H9 (cell line): ENCODE results near the gene LRIF1. TPM values are rescaled to one million over a fixed set of nuclear protein-coding genes. Genes with fewer than 3 reads are reported as not detected.

Source experiments
- DNase-seq: peaks from one replicate; pipeline ENCODE4 v3.0.0-alpha.2; 2017
- H2AFZ ChIP-seq: one replicate; pipeline ENCODE4 v1.6.1; 2013; ENCODE audit warnings: mild to moderate bottlenecking, low read length, control low read depth, moderate library complexity
- H2AK5ac ChIP-seq: 2 replicates; pipeline ENCODE4 v1.6.1; 2013; ENCODE audit warnings: low read length, control low read depth, mixed read lengths; ENCODE audit not compliant: insufficient read length
- H2BK120ac ChIP-seq: one replicate; pipeline ENCODE4 v1.6.1; 2013; ENCODE audit warnings: low read depth, mild to moderate bottlenecking, low read length, control low read depth, inconsistent platforms; ENCODE audit not compliant: poor library complexity, severe bottlenecking
- H2BK12ac ChIP-seq: 2 replicates; pipeline ENCODE4 v1.6.1; 2013; ENCODE audit warnings: low read length, control low read depth, mixed read lengths, low read depth; ENCODE audit not compliant: insufficient read length
- H2BK15ac ChIP-seq: 2 replicates; pipeline ENCODE4 v1.6.1; 2013; ENCODE audit warnings: low read depth, low read length, control low read depth
- H2BK20ac ChIP-seq: one replicate; pipeline ENCODE4 v1.6.1; 2013; ENCODE audit warnings: low read depth, mild to moderate bottlenecking, low read length, control low read depth, inconsistent platforms; ENCODE audit not compliant: poor library complexity, severe bottlenecking
- H2BK5ac ChIP-seq: 2 replicates; pipeline ENCODE4 v1.6.1; 2013; ENCODE audit warnings: low read length, control low read depth, mixed read lengths; ENCODE audit not compliant: insufficient read length
- H3K14ac ChIP-seq: 2 replicates; pipeline ENCODE4 v1.6.1; 2013; ENCODE audit warnings: low read length, control low read depth; ENCODE audit not compliant: insufficient read depth
- H3K18ac ChIP-seq: 2 replicates; pipeline ENCODE4 v1.6.1; 2013; ENCODE audit warnings: low read depth, mild to moderate bottlenecking, mixed read lengths, low read length, control low read depth; ENCODE audit not compliant: insufficient read length
- H3K23ac ChIP-seq: 2 replicates; pipeline ENCODE4 v1.6.1; 2013; ENCODE audit warnings: low read length, control low read depth, mixed read lengths, low read depth; ENCODE audit not compliant: insufficient read length
- H3K23me2 ChIP-seq: 2 replicates; pipeline ENCODE4 v1.6.1; 2013; ENCODE audit warnings: low read depth, mild to moderate bottlenecking, mixed read lengths, low read length, control low read depth; ENCODE audit not compliant: insufficient read length, poor library complexity, severe bottlenecking
- H3K27ac ChIP-seq: 2 replicates; pipeline ENCODE4 v1.5.1; 2013; ENCODE audit warnings: low read length, control low read depth, mixed read lengths, low read depth; ENCODE audit not compliant: insufficient read length
- H3K27me3 ChIP-seq: 2 replicates; pipeline ENCODE4 v1.6.1; 2013; ENCODE audit warnings: low read length, control low read depth, inconsistent platforms; ENCODE audit not compliant: insufficient read depth
- H3K4ac ChIP-seq: 2 replicates; pipeline ENCODE4 v1.6.1; 2013; ENCODE audit warnings: low read depth, mild to moderate bottlenecking, control low read depth, inconsistent platforms, low read length, moderate library complexity
- H3K4me1 ChIP-seq: 2 replicates; pipeline ENCODE4 v1.6.1; 2013; ENCODE audit warnings: low read length, control low read depth, inconsistent platforms; ENCODE audit not compliant: insufficient read depth
- H3K4me2 ChIP-seq: 2 replicates; pipeline ENCODE4 v1.6.1; 2013; ENCODE audit warnings: low read length, control low read depth, mixed read lengths; ENCODE audit not compliant: insufficient read length, insufficient read depth
- H3K56ac ChIP-seq: 2 replicates; pipeline ENCODE4 v1.6.1; 2013; ENCODE audit warnings: low read depth, mild to moderate bottlenecking, mixed read lengths, low read length, control low read depth; ENCODE audit not compliant: insufficient read length
- H3K79me1 ChIP-seq: 2 replicates; pipeline ENCODE4 v1.6.1; 2013; ENCODE audit warnings: low read depth, mild to moderate bottlenecking, moderate library complexity, low read length, control low read depth, inconsistent platforms; ENCODE audit not compliant: insufficient read depth, poor library complexity, severe bottlenecking
- H3K79me2 ChIP-seq: 2 replicates; pipeline ENCODE4 v1.6.1; 2013; ENCODE audit warnings: low read length, control low read depth, inconsistent platforms; ENCODE audit not compliant: insufficient read depth
- H3K9ac ChIP-seq: 2 replicates; pipeline ENCODE4 v1.6.1; 2013; ENCODE audit warnings: low read length, control low read depth, mixed read lengths; ENCODE audit not compliant: insufficient read length; ENCODE audit errors: extremely low read depth
- H3K9me3 ChIP-seq: one replicate; pipeline ENCODE4 v1.6.1; 2013; ENCODE audit warnings: low read depth, low read length, inconsistent platforms; ENCODE audit not compliant: control insufficient read depth
- H3T11ph ChIP-seq: one replicate; pipeline ENCODE4 v1.6.1; 2013; ENCODE audit warnings: mild to moderate bottlenecking, low read length, control low read depth, inconsistent platforms
- H4K20me1 ChIP-seq: one replicate; pipeline ENCODE4 v1.6.1; 2013; ENCODE audit not compliant: control insufficient read depth, insufficient read length, insufficient read depth
- H4K5ac ChIP-seq: 2 replicates; pipeline ENCODE4 v1.6.1; 2013; ENCODE audit warnings: low read depth, mild to moderate bottlenecking, mixed read lengths, low read length, control low read depth; ENCODE audit not compliant: insufficient read length
- H4K8ac ChIP-seq: replicated peaks from 2 replicates; pipeline ENCODE4 v1.6.1; 2013; ENCODE audit warnings: low read length, control low read depth, mixed read lengths, low read depth; ENCODE audit not compliant: insufficient read length
- H4K91ac ChIP-seq: 2 replicates; pipeline ENCODE4 v1.6.1; 2013; ENCODE audit warnings: low read depth, mild to moderate bottlenecking, moderate library complexity, mixed read lengths, low read length, control low read depth; ENCODE audit not compliant: insufficient read length
- H3K27ac Mint-ChIP-seq, 3 experiments: 2 replicates in 2 of 3; 3 replicates in 1 of 3; pipeline ENCODE4 v1.8.0; 2020 to 2021; ENCODE audit warnings: mixed read lengths in 3 of 3, mild to moderate bottlenecking in 1 of 3, moderate library complexity in 1 of 3
- H3K27me3 Mint-ChIP-seq: 2 replicates; pipeline ENCODE4 v1.8.0; 2021; ENCODE audit warnings: low read depth, mild to moderate bottlenecking, moderate library complexity, mixed read lengths
- H3K36me3 Mint-ChIP-seq, 3 experiments: 2 replicates in 2 of 3; 3 replicates in 1 of 3; pipeline ENCODE4 v1.8.0; 2020 to 2021; ENCODE audit warnings: low read depth in 3 of 3, mixed read lengths in 3 of 3; ENCODE audit not compliant: insufficient read depth in 1 of 3
- H3K4me1 Mint-ChIP-seq, 2 experiments: 2 replicates each; pipeline ENCODE4 v1.8.0; 2020; ENCODE audit warnings: mixed read lengths in 2 of 2
- H3K4me3 Mint-ChIP-seq, 2 experiments: 2 replicates in 1 of 2; 3 replicates in 1 of 2; pipeline ENCODE4 v1.8.0; 2020 to 2021; ENCODE audit warnings: mild to moderate bottlenecking in 2 of 2, mixed read lengths in 2 of 2, moderate library complexity in 1 of 2
- H3K9me3 Mint-ChIP-seq, 2 experiments: 2 replicates in 1 of 2; 3 replicates in 1 of 2; pipeline ENCODE4 v1.8.0; 2020; ENCODE audit warnings: mild to moderate bottlenecking in 2 of 2, mixed read lengths in 2 of 2, moderate library complexity in 1 of 2
- WGBS: extraction: QIAGEN DNeasy Blood & Tissue Kit; methylation state at CpG from one replicate; pipeline ENCODE4 v1.1.7; 2013; ENCODE audit warnings: missing lambda C conversion rate, low lambda C conversion rate, mixed read lengths; ENCODE audit not compliant: insufficient read length; ENCODE audit errors: extremely low coverage; 5-methylcytosine and 5-hydroxymethylcytosine counted together
- total RNA-seq: library from RNA; stranded (reverse); gene quantifications from 2 replicates; pipeline ENCODE4 v1.2.1, GENCODE V29; 2021
- TF ChIP-seq, protein P1 (sequence below): fragments of 200-600 bp; sonication (generic); conservative IDR thresholded peaks from 3 replicates; pipeline ENCODE4 v1.8.0; 2021; ENCODE audit warnings: antibody characterized with exemption, mild to moderate bottlenecking

The LRIF1 gene
- total RNA-seq, 1 experiment from 2014 or later: 13.6 TPM

DNA sequence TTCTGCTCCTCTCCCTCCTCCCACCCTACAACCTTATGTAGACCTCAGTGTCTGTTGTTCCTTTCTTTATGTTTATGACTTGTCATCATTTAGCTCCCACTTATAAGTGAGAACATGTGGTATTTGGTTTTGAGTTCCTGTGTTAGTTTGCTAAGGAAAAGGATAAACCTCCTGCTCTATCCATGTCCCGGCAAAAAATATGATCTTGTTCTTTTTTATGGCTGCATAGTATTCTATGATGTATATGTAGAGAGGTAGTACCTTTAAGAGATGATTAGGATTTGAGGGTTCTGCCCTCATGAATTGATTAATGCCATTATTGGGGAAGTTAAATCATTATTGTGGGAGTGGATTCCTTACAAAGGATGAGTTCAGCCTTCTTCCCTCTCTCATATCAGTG lies 41.8 kb downstream of the LRIF1 start:
- Histone ChIP-seq H2BK12ac (no peak overlapping the region), H3K27me3 (no peaks in the 10 kb centered on the region), H3K9me3 (no peaks in the 10 kb centered on the region), H2BK15ac (no peak overlapping the region), H2BK20ac (no peak overlapping the region), H3K4ac (no peak overlapping the region), H3K79me2 (no peaks in the 10 kb centered on the region), H2AK5ac (no peak overlapping the region), H3T11ph (no peak overlapping the region), H3K56ac (no peak overlapping the region), H3K9ac (no peak overlapping the region), H3K79me1 (no peaks in the 10 kb centered on the region), H3K23ac (no peak overlapping the region), H3K23me2 (no peaks in the 10 kb centered on the region), H3K4me2 (no peak overlapping the region), H4K91ac (no peak overlapping the region), H3K27ac (no peak overlapping the region), H4K20me1 (no peaks in the 10 kb centered on the region), H3K18ac (no peak overlapping the region), H2AFZ (no peak overlapping the region), H4K8ac (no peak overlapping the region), H4K5ac (no peak overlapping the region), H2BK5ac (no peak overlapping the region), H3K14ac (no peak overlapping the region), H2BK120ac (no peak overlapping the region), H3K4me1 (no peaks in the 10 kb centered on the region)
- no CpG with 5 or more reads among the region's 1 CpG for WGBS
- no peak overlapping the region for H3K27ac Mint-ChIP-seq
- no peak for DNase-seq
- H3K27me3 Mint-ChIP-seq: no peaks in the 10 kb centered on the region
- H3K4me1 Mint-ChIP-seq: peaks cover 4% of the 10 kb centered on the region in 2 experiments; a peak in 3 of 4 replicates
- H3K9me3 Mint-ChIP-seq: peaks cover 17 to 42% of the 10 kb centered on the region in 2 experiments
- no peak overlapping the region for H3K4me3 Mint-ChIP-seq
- peaks cover 0 to 3% (median 0%) of the 10 kb centered on the region in 3 experiments; a peak in 2 of 7 replicates for H3K36me3 Mint-ChIP-seq
- TF ChIP-seq, protein P1, sequence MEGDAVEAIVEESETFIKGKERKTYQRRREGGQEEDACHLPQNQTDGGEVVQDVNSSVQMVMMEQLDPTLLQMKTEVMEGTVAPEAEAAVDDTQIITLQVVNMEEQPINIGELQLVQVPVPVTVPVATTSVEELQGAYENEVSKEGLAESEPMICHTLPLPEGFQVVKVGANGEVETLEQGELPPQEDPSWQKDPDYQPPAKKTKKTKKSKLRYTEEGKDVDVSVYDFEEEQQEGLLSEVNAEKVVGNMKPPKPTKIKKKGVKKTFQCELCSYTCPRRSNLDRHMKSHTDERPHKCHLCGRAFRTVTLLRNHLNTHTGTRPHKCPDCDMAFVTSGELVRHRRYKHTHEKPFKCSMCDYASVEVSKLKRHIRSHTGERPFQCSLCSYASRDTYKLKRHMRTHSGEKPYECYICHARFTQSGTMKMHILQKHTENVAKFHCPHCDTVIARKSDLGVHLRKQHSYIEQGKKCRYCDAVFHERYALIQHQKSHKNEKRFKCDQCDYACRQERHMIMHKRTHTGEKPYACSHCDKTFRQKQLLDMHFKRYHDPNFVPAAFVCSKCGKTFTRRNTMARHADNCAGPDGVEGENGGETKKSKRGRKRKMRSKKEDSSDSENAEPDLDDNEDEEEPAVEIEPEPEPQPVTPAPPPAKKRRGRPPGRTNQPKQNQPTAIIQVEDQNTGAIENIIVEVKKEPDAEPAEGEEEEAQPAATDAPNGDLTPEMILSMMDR: no peak
